Jurkat, Clone E6-1 (cell line): Measurements from ENCODE around the gene IRF1.

Source experiments
- DNase-seq: peaks from one replicate; pipeline ENCODE4 v3.0.0-alpha.2; 2011; ENCODE audit warnings: low read depth, low spot score
- H3K4me3 ChIP-seq: 2 replicates; pipeline ENCODE4 v1.5.1; 2011; ENCODE audit warnings: mild to moderate bottlenecking, low read length, control low read depth, moderate library complexity

Gene IRF1

DNA sequence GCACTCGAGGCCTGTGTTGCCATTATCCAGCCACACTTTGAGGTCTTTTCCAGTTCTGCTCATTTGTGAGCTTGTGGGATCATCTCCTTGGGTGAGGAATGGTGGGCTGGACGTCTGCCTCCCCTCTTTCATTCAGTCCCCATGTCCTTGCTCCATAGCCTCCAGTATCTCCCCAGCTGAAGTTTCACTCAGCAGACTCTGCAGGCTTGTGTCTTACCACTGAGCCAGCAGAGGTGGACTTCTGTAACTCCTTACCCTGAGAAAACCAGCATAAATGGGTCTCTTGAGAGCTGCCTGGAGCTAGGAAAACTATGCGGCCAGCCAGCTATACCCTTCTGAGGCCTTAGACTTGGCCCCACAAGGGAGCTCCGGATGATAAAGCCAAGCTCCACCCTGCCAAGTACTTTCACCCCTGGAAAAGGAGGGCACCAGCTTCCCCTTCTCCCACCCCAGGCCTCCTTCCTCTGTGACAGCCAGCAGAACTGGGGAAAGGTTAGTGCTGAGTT is 12.2 kb downstream of the IRF1 start:
- H3K4me3 ChIP-seq: no peak overlapping the region
- no peak for DNase-seq

- no peak overlapping the region for H3K4me3 ChIP-seq
- DNase-seq: no peak
Observed at GRCh38 chr5:132477784-132478365, 12.7 kb downstream of the IRF1 start.

DNA sequence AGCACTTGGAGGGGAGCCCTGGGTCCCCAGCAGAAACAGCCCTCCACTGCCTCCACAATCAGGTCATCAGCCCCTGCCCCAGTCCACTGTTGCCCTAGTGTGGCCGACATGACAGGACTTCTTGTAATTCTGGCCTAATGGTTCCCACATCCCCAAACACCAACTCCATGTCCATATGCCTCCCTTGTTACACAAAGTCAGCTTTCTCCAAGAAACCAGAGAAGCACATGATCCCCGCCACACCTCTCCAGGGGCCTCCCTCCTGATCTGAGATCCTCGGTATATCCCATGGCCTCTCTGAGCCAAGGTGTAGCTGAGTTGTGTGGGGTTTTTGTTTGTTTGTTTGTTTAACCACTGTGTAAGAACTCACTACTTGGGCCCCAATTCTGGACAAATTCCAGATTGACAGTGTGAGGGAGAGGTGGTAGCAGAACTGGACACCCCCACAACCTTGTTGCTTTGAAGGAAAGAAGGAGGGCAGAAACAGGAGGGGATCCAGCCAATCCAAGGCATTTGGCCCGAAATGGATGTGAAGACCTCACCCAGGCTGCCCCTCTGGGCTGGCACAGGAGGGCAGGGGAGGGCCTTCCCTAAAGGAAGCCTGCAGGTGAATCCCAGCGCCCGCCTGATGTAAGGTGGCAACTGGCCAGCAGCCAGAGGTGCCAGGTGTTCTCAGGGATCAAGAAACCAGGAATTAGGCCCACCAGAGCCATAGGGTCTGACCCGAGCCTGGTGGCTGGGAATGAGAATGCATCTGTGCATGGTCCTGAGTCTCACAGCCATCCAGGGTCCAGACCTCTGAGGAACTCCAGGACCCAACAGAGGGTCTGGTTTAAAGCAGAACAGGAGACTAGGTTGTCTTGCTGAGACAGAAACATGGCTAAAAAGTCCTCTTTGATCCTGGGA is 13.4 kb downstream of the IRF1 start:
- H3K4me3 ChIP-seq: no peak overlapping the region
- no peak for DNase-seq

GRCh38 chr5:132475987-132476875 is 14.3 kb downstream of the IRF1 start:
- DNase-seq: no peak
- no peak overlapping the region for H3K4me3 ChIP-seq

- no peak overlapping the region for H3K4me3 ChIP-seq
- no peak for DNase-seq
Observed at GRCh38 chr5:132475497-132475882, 15.1 kb downstream of the IRF1 start.

DNA sequence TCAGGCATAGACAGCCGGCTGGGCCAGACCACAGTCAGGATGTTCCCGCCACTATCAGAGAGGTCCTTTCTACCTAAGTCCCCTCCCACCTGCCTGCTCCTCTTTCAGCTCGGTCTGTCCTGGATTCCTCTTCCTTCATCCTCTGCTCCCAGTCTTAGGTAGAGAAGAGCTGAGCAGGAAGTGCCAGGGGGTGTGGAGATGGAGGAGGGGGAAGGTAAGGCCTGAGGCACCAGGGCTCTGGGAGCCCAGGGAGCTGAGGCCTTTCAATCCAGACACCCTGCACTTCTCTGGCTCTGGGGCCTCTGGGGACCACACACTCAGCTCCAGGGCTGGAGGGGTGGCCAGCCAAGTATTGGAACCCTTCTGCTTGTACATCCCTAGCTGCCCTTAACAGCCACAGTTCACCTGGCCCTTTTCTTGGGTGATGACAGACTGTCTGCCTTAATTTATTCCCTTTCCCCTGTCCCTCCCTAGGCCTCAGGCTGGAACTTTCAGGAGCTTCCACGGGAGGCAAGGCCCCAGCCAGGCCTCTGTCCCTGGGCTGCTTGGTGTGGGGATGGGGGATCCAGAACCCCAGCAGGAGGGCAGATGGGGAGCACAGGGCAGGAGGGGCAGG is 15.6 kb downstream of the IRF1 start:
- DNase-seq: no peak
- no peak overlapping the region for H3K4me3 ChIP-seq

DNA sequence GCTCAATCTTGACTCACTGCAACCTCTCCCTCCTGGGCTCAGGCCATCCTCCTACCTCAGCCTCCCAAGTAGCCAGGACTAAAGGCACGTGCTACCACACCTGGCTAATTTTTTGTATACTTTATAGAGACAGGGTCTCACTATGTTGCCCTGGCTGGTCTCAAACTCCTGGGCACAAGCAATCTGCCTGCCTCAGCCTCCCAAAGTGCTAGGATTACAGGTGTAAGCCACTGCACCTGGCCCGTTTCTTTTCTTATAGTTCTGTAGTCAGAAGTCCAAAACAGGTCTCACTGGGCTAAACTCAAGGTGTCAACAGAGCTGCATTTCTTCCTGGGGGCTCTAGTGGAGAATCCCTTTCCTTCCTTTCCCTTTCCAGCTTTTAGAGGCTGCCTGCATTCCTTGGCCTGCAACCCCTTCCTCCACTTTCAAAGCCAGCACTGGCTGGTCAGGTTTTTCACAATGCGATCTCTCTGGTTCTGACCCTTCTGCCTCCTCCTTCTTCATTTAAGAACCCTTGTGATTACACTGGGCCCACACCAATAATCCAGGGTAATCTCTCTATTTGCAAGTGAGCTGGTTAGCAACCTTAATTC is 16.3 kb downstream of the IRF1 start:
- H3K4me3 ChIP-seq: no peak overlapping the region
- no peak for DNase-seq

- no peak overlapping the region for H3K4me3 ChIP-seq
- no peak for DNase-seq
Observed at GRCh38 chr5:132473668-132474067, 16.9 kb downstream of the IRF1 start.

DNA sequence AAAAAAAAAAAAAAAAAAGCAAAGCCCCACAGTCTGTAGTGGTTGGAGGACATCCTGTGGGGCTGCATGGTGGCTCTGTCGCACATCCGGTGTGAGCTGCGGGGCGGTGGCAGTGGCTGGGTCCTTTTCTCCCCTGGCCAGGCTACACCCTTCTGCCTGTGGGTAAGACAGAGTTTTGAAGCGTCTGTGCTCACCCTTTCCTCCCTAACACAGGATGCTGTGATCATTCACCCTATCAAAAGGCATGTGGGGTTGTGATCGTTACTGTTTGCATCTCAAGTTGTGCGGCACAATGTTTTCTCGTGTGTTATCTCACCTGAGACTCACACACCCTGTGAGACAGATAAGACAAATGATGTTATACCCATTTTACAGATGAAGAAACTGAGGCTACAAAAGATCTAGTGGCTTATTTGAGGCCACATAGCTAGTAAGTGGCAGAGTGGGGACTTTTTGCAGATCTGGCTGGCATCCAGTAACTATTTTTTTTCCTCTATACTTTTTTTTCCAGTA is 17.5 kb downstream of the IRF1 start:
- peak; percentile 97 for DNase-seq
- H3K4me3 ChIP-seq: no peak overlapping the region

DNA sequence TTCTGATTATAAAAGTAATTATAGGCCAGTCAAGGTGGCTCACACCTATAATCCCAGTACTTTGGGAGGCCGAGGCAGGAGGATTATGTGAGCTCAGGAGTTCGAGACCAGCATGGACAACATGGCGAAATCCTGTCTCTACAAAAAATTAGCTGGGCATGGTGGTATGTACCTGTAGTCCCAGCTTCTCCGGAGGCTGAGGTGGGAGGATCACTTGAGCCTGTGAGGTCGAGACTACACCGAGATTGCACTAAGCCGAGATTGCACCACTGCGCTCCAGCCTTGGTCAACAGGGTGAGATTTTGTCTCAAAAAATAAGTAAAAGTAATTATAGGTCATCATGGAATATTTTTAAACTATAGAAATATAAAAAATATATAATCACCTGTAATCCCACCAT is 18.1 kb downstream of the IRF1 start:
- H3K4me3 ChIP-seq: no peak overlapping the region
- DNase-seq: no peak

DNA sequence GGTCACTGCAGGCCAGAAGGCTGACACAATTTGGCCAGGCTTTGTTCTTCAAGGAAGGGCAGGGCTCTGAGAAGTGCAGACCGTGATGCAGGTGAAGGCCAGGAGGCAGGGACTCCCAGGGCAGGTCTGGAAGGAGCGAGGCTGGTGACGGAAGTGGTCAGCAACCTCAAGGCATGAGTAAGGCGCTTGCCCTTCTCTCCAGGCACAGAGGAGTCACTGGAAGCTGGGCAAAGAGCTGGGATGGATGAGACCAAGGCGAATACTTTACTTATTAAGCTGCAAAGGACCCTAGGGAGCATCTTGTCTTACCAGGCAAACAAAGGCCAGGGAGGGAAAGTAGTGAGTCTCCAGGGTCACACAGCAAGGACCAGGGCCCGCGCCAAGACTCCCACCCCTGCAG is 18.6 kb downstream of the IRF1 start:
- no peak overlapping the region for H3K4me3 ChIP-seq
- no peak for DNase-seq

GRCh38 chr5:132471151-132471907 is 19.2 kb downstream of the IRF1 start:
- no peak for DNase-seq
- H3K4me3 ChIP-seq: no peak overlapping the region

DNA sequence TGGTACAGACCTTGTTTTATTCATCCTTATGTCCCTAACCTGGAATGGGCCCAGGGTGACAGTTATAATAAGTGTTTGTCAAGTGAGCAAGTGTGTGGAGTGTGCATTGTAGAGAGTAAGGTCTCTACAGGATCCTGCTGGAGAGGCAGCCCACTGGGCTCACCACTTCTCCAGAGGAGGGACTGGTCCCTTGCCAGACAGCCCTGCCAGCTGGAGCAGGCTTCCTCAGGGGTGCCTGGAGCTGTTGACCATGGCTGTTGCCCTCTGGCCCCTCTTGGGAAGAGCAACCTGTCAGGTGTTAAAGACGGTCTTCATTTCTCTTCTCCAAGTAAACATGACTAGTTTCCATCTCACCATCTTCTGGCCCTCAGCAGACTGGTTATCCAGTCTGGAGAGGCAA is 20.0 kb downstream of the IRF1 start:
- H3K4me3 ChIP-seq: no peak overlapping the region
- no peak for DNase-seq

GRCh38 chr5:132470010-132470392 is 20.6 kb downstream of the IRF1 start:
- H3K4me3 ChIP-seq: no peak overlapping the region
- no peak for DNase-seq

GRCh38 chr5:132469380-132470009 is 21.1 kb downstream of the IRF1 start:
- H3K4me3 ChIP-seq: no peak overlapping the region
- no peak for DNase-seq

DNA sequence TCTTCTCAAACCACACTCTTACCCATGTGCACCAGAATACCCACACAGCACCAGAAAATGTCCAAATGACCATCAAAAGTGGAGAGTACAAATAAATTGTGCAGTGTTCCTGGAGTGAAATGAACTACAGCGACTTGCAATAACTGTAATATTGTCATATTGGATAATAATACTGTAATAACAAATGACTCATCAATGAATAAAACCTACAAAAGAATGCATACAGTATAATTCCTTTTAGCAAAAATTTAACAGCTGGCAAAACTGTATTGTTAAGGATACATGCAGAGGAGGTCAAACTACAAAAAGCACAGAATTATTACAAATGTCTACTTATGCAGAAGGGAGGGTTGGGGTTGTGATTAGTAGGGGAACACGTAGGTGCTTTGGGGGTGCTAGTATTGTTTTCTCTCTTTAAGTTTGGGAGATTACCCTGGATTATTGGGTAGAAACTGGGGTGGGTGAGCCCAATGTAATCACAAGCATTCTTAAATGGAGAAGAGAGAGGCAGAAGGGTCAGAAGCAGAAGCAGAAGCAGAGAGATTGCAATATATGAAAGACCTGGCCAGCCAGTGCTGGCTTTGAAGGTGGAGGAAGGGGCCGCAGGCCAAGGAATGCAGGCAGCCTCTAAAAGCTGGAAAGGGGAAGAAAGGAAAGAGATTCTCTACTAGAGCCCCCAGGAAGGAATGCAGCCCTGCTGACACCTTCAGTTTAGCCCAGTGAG is 21.8 kb downstream of the IRF1 start:
- no peak overlapping the region for H3K4me3 ChIP-seq
- DNase-seq: no peak
